ENCODE measurements around the gene AVEN. TPM values are rescaled to one million over a fixed set of nuclear protein-coding genes. Genes with fewer than 3 reads are reported as not detected.

AVEN gene
- total RNA-seq, 2 donors from 2014 or later, result 18.9 to 20.7 TPM

GRCh38 chr15:33848011-33848410, 191.0 kb downstream of the AVEN start:
- no peaks in the 10 kb centered on the region for H3K27me3 Mint-ChIP-seq (ENCODE audit: insufficient read depth)
- no peaks in the 10 kb centered on the region for H3K36me3 ChIP-seq (ENCODE audit: control insufficient read depth, insufficient read depth, low read length)
- no peak overlapping the region for H3K27ac Mint-ChIP-seq
- H3K27me3 ChIP-seq (ENCODE audit: control insufficient read depth, insufficient read depth, low read length, poor library complexity, severe bottlenecking), result no peaks in the 10 kb centered on the region
- no peak for DNase-seq
- no peaks in the 10 kb centered on the region for H3K36me3 Mint-ChIP-seq (ENCODE audit: low read depth)
- no peak overlapping the region for H3K9ac ChIP-seq (ENCODE audit: extremely low read depth, low read length, poor library complexity, severe bottlenecking)
- no peak overlapping the region for H3K4me3 Mint-ChIP-seq
- WGBS, 2 experiments (ENCODE audit: insufficient coverage in 1 of 2, insufficient read length in 1 of 2), result 92% methylated on average over 2 to 3 of the region's 3 CpGs
- no peaks in the 10 kb centered on the region for H3K9me3 ChIP-seq (ENCODE audit: control insufficient read depth, low read length)
- H3K4me1 ChIP-seq (ENCODE audit: control insufficient read depth, insufficient read depth, low read length), result no peaks in the 10 kb centered on the region
- H3K4me3 ChIP-seq (ENCODE audit: low read length), result no peak overlapping the region
- no peak overlapping the region for H3K27ac ChIP-seq (ENCODE audit: low read depth, low read length)
- peaks cover 6% of the 10 kb centered on the region for H3K4me1 Mint-ChIP-seq
- TF ChIP-seq CTCF (conservative IDR thresholded peaks at IDR 0.05), result no peak
- no peaks in the 10 kb centered on the region for H3K9me3 Mint-ChIP-seq

- no peaks in the 10 kb centered on the region for H3K27me3 Mint-ChIP-seq (ENCODE audit: insufficient read depth)
- Histone ChIP-seq H3K27ac (ENCODE audit: low read depth, low read length) (no peak overlapping the region), H3K4me1 (ENCODE audit: control insufficient read depth, insufficient read depth, low read length) (no peaks in the 10 kb centered on the region), H3K9me3 (ENCODE audit: control insufficient read depth, low read length) (no peaks in the 10 kb centered on the region), H3K27me3 (ENCODE audit: control insufficient read depth, insufficient read depth, low read length, poor library complexity, severe bottlenecking) (no peaks in the 10 kb centered on the region), H3K36me3 (ENCODE audit: control insufficient read depth, insufficient read depth, low read length) (no peaks in the 10 kb centered on the region), H3K9ac (ENCODE audit: extremely low read depth, low read length, poor library complexity, severe bottlenecking) (no peak overlapping the region), H3K4me3 (ENCODE audit: low read length) (no peak overlapping the region)
- no peak for DNase-seq
- H3K9me3 Mint-ChIP-seq, result no peaks in the 10 kb centered on the region
- WGBS, 2 experiments (ENCODE audit: insufficient coverage in 1 of 2, insufficient read length in 1 of 2), result 90 to 94% methylated on average over 6 of the region's 6 CpGs
- peaks cover 4% of the 10 kb centered on the region for H3K4me1 Mint-ChIP-seq
- H3K36me3 Mint-ChIP-seq (ENCODE audit: low read depth), result no peaks in the 10 kb centered on the region
- no peak overlapping the region for H3K4me3 Mint-ChIP-seq
- no peak for TF ChIP-seq CTCF (conservative IDR thresholded peaks at IDR 0.05)
- H3K27ac Mint-ChIP-seq, result no peak overlapping the region
Measured at GRCh38 chr15:33846862-33847261, 192.1 kb downstream of the AVEN start.

- Histone ChIP-seq H3K27me3 (ENCODE audit: control insufficient read depth, insufficient read depth, low read length, poor library complexity, severe bottlenecking) (no peaks in the 10 kb centered on the region), H3K4me1 (ENCODE audit: control insufficient read depth, insufficient read depth, low read length) (no peaks in the 10 kb centered on the region), H3K36me3 (ENCODE audit: control insufficient read depth, insufficient read depth, low read length) (no peaks in the 10 kb centered on the region), H3K4me3 (ENCODE audit: low read length) (no peak overlapping the region), H3K9me3 (ENCODE audit: control insufficient read depth, low read length) (no peaks in the 10 kb centered on the region), H3K27ac (ENCODE audit: low read depth, low read length) (no peak overlapping the region), H3K9ac (ENCODE audit: extremely low read depth, low read length, poor library complexity, severe bottlenecking) (no peak overlapping the region)
- Mint-ChIP-seq H3K9me3 (no peaks in the 10 kb centered on the region), H3K4me1 (peaks cover 2% of the 10 kb centered on the region), H3K36me3 (ENCODE audit: low read depth) (no peaks in the 10 kb centered on the region), H3K27me3 (ENCODE audit: insufficient read depth) (no peaks in the 10 kb centered on the region), H3K27ac (no peak overlapping the region), H3K4me3 (no peak overlapping the region)
- no peak for TF ChIP-seq CTCF (conservative IDR thresholded peaks at IDR 0.05)
- no peak for DNase-seq
- 92% methylated on average over 2 of the region's 2 CpGs; no CpG with 5 or more reads in 1 of the 2 experiments for WGBS, 2 experiments (ENCODE audit: insufficient coverage in 1 of 2, insufficient read length in 1 of 2)
Measured at GRCh38 chr15:33846142-33846541, 192.9 kb downstream of the AVEN start.

Data from endodermal cell (in vitro differentiated cells).